Ramos (cell line): Measurements from ENCODE around the gene CPD.
"Not testable (repeated sequence)": the region's sequence is repeated elsewhere in the genome, so short reads cannot be mapped to it uniquely, and the experiment has no call there.

Source experiments
- in situ Hi-C: fragments of 300-500 bp; cut with MboI; formaldehyde crosslinking; loops from one replicate; pipeline ENCODE4 v1.14.3; 2022; ENCODE audit warnings: low sequenced_read_pairs; ENCODE audit not compliant: unreplicated experiment

The CPD gene

DNA sequence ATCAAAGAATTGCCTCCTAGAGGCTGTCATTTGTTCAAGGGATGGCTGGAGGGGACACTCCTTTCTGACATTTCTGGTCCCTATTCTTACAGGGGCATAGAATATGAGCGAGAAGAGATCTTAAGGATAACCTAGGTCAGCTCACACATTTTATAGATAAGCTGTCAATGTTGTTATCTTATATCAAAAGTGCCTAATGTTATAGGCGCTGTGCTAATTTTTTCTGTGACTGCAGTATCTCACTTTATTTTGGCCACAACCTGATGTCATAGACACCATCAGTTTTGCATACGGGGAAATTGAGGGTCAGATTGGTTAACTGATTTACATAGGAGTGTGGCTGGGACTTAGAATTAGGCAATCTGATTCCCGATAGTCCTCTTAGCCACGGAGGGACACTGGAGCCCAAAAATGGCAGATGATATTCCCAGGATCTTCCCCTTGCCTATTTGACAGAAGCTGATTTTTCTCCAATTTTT is 1.2 kb downstream of the CPD start:
- in situ Hi-C loops = no loop called here

DNA sequence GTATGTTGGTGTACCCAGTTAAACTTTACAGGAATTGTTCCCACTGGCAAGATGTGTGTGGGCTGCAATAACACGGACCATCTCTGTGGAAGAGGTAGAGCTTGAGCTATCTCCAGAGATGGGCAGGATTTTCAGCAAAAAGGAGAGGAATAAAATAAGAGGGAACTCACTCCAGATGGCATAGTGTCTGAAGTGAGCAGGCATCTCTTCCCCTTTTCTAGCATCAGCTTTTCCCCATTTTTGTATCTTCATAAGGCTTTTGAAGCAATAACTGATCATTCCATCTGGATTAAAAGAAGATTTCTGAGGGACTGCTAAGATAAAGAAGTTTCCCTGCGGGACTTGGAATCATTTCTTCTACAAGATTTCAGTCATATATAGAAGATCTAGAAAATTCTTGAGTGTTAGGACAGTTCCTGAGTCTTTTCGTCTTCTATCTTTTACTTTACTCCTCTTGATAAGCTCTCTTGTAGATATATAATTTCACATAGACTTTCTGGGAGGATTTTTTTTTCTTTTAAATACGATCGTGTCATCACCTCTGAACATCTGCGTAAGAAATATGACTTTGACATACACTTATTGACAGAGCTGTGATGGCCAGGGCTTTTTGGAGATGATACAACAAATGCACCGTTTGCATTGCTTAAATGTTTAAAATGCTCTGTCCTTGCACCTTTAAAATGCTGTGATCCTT is 2.1 kb downstream of the CPD start:
- in situ Hi-C loops = no loop called here

DNA sequence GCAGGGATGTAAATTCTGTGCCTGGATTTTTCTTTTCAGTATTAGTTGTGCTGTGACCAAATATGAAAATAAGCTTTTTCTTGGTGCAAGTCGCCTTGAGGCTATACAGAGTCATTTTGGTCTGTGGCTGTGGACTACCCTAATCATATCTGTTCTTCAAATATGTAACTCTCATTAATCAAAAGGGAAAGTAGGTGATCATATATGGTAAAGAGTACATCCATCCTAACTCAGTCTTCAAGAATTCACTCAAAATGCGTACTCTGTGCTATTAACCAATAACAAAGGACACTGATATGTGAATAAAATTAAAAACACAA is 2.6 kb downstream of the CPD start:
- in situ Hi-C loops = no loop called here

DNA sequence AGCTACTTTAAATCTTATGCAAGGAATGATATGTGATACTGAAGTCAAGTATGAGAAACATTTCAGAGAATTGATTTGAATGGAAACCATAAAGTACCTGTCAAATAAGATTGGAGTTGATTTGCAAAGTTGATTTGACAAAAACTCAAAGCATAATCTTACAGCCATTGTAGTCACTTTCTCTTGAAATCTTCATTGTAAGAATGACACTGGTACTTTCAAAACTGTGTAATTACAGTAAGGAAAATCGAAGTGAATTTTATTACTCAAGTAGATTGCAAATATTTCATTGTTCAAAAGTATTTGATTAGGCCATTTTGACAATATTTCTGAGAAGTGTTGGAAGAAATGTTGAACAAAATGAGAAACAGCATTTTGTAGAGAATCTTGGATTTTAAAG is 3.6 kb downstream of the CPD start:
- in situ Hi-C loops = no loop called here

DNA sequence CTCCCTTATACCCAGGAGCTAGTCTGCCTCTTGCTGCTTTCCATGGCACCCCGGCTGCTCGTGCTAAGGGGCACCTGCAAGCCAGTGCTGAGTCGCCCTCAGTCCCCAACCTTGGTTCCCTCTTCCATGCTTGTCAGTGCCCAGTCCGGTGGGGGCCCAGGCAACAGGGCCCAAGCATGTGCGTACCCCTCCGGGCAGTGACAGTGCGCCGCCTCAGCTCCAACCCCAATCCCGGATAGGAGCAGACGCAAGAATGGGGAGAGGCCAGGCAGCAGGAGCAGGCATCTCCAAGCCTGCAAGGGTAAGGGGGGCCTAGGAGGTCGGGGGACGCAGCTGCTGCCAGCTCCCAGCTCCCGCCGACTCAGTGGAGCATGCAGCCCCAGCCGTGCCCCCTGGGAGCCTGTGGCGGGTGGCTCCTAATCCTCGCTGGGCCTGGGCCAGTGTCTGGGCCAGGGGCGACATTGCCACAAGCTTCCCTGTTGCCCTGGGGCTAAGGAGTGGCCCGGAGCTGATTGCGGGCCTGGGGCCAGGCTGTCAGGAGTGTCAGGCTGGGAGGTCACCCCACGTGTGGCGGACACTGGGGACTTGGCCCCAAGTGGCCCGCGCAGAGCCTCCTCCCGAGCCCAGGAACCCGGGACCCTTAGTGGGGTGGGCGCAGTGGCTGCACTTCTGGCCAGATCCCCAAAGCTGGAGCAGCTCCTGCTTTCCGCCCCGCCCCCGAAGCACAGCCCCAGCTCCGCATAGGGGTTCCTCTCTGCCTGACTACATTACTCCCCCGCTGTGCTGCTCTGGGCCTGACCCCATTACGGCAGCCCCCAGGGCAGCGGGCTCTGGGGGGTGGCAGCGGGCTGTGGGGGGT is 9.8 kb downstream of the CPD start:
- in situ Hi-C loops = no loop called here

DNA sequence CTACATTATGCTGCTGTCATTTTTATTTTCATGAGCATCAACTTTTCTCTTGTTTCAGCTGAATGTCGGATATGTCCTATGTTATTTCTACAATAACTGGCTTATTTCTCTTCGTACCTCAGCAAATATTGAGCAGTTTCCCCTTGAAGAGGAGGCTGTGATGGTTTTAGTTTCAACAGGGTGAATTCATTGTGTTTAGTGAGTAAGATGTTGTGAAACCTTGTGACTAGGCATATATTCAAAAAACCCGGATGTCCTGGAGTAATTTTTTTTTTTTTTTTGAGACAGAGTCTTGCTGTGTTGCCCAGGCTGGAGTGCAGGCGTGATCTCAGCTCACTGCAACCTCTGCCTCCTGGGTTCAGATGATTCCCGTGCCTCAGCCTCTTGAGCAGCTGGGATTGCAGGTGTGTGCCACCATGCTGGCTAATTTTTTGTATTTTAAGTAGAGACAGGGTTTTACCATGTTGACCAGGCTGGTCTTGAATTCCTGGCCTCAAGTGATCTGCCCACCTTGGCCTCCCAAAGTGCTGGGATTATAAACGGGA is 11.1 kb downstream of the CPD start:
- in situ Hi-C loops = no loop called here

DNA sequence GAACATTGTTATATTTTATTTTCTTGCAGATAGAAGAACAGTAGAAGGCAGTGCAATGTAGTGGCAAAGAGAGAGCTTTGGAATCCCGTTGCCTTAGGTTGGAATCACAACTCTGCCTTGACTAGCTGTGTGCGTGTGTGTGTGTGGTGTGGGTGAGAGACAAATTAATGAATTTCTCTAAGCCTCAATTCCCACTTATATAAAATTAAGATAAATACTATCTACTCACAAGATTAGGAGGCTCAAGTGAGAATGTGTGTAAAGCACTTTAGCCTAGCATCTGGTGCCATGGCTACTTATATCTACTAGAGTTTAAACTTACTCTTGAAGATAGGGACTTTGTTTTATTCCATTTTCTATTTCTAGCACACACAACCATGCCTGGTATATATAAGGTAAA is 12.8 kb downstream of the CPD start:
- in situ Hi-C loops = no loop called here

DNA sequence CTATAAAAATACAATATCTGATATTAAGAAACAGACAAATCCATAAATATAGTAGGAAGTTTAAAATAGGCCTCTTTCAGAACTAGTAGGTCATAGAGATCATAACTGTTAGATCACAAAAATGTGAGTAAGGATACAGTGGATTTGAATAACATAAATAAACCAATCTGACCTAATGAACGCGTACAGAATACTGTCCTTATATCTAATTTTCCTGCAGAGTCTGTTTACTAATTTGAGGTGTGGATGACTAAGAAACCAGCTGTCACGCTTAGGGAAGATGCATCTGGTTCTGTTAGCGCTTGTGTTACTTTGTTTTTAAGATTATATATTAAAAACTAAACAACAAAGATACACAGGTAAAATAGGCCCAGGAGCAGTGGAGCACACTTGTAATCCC is 14.8 kb downstream of the CPD start:
- in situ Hi-C loops = no loop called here

DNA sequence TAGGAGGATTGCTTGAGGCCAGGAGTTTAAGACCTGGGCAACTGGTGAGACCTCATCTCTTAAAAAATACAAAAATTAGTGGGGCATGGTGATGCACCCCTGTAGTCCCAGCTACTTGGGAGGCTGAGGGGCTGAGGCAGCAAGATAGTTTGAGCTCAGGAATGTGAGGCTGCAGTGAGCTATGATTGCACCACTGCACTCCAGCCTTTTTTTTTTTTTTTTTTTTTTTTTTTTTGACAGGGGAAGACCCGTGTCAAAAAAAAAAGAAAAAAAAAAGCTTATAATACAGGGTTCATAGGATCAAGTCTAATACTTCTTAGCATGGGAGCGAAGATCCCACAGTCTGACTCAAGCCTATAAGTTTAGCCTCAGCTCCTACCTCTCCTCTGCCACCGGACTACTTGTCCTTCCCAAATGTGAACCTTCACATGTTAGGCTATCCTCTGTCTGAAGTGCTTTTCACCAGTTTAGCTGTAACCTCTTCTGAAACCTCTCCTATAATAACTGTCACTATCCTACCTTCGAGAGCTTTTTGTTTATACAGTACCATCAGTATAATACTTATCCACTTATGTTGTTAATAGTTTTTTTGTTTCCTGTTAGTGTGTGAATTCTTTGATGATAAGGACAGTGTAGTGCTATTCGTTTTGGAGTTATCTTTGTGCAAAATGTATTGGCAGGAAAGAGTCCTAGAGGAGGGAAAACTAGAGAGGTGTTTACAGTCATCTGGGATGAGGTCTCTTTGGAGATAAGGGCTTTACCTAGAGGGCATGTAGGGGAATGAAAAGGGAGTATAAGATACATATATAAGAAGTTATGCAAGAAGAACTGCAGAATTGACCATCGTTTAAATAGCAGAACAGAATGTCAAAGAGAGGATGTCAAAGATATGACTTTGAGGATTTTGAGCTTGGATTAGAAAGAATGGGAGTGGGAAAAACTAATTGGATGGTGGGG is 15.5 kb downstream of the CPD start:
- in situ Hi-C loops = no loop called here

DNA sequence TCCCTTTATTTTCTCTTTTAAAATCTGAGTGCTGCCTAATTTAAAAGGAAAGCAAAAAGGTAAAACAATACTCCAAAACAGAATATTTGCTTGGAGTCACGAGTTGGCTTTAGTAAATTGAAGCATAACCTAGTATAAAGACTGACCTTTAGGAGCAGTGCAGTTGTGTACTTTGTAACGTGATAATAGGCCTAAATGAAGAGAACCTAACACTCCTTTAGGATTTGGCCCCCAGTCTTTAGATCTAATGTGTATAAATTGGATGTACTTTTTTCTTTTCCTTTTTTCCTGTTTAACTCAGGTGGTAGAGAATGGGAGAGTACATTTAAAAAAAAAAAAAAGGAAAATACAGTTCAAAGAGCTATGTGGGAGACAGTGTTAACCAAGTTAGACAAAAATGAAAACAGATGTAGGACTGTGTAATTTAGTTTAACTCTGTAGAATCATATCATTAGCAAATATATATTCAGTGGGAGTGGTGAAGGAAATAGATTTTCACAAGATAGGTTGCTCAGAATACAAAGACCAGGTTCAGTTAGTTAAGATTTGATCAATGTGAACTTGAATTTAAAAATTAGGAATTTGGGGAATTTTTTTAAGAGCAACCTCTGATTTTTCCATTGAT is 16.8 kb downstream of the CPD start:
- in situ Hi-C loops = no loop called here

DNA sequence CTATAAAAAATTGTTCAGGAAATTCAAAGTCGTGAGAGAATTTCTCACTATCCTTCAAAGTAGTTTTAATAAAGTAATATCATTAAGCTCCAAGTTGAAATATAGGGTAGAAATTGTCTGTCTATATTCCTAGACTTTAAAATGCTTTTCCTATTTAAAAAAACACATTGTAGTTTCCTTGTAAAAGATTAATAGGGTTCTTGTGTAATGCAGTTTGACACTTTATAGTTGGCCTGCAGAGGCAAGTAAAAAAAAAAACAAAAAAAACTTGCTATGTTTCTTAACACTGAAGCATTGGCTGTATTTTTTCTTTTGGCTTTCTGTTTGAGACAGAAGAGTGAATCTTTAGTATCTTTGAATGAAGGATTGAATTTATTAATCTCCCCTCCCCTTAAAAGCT is 17.4 kb downstream of the CPD start:
- in situ Hi-C loops = no loop called here

DNA sequence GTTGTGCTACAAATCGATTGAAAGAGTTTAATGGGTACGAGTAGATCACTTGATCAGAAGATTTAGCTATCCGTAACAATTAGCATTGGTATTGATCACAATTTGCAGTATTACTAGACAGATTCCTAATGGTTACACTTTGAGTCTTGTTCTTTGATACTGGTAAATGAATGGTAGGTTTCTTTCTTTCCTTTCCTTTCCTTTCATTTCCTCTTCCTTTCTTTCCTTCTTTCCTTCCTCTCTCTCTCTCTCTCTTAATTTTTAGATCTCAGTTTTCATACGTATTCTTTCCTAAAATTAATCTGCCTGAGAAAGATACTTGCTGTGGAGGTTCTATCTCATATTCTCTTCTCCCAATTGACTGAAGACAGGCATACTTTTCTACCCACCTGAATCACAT is 17.9 kb downstream of the CPD start:
- in situ Hi-C loops = no loop called here

DNA sequence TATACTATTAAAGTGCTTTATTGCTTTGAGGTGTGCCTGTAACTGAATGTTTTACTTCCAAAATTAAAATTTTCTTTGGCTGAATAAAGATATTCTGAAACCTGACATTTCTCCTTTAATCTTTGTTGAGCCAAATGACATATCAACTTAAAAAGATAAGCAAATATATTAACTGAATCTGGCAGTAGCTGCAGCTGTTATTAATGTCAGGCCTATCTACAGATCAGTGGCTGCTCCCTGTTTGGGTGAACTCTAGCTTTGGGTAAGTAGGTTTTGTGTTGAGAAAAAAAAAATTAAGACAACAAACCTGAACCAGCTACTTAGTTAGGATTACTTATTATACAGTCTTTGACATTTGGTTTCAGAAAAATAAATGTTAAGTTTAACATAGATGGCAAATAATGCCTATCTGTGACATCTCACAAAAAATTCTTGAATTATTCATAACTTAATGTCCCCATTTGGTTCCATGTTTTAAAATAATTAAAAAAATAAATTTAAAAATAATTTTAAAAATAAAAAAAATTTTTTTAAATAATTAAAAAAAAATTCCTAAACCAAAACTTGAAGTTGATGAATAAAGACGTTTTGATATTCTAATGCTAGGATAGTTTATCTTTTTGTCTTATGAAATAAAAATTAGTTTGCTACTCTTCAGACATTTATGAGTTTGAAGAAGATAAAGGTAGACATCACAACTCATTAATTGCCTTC is 19.8 kb downstream of the CPD start:
- in situ Hi-C loops = no loop called here

DNA sequence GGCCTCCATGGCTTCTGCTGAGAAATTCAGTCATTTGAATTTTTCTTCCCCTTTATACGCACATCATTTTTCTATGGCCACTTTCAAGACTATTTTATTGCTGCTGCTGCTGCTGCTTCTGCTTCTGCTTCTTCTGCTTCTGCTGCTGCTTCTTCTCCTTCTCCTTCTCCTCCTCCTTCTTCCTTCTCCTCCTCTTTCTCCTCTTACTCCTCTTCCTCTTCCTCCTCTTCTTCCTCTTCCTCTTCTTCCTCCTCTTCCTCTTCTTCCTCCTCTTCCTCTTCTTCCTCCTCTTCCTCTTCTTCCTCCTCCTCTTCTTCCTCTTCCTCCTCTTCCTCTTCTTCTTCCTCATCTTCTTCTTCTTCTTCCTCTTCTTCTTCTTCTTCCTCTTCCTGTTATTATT is 22.4 kb downstream of the CPD start:
- in situ Hi-C loops = no loop called here

DNA sequence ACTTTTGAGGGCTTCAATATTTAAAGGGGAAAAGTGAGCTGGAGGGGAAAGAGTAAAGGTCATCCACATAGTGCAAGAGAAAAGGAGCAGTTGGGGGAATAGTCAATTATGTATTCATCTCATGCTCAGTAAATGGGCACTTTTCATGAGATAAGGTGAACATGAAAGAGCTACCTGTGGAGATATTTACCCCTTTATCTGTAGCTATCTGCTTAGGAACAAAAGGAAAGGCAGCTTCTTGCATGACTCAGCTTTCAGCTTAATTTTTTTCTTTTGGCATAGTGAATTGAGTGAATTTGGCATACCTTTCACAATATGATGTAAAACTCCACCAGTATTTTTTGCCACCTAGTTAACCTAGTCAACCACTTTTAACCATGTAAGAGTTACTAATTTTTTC is 26.4 kb downstream of the CPD start:
- in situ Hi-C loops = no loop called here

DNA sequence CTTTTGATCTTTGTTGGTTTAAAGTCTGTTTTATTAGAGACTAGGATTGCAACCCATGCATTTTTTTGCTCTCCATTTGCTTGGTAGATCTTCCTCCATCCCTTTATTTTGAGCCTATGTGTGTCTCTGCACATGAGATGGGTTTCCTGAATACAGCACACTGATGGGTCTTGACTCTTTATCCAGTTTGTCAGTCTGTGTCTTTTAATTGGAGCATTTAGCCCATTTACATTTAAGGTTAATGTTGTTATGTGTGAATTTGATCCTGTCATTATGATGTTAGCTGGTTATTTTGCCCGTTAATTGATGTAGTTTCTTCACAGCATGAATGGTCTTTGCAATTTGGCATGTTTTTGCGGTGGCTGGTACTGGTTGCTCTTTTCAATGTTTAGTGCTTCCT is 31.9 kb downstream of the CPD start:
- in situ Hi-C loops = not testable (repeated sequence)

DNA sequence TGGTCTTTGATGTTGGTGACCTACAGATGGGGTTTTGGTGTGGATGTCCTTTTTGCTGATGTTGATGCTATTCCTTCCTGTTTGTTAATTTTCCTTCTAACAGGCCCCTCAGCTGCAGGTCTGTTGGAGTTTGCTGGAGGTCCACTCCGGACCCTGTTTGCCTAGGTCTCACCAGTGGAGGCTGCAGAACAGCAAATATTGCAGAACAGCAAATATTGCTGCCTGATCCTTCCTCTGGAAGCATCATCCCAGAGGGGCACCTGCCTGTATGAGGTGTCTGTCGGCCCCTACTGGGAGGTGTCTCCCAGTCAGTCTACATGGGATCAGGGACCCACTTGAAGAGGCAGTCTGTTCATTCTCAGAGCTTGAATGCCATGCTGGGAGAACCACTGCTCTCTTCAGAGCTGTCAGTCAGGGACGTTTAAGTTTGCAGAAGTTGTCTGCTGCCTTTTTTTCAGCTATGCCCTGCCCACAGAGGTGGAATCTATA is 33.3 kb downstream of the CPD start:
- in situ Hi-C loops = not testable (repeated sequence)

DNA sequence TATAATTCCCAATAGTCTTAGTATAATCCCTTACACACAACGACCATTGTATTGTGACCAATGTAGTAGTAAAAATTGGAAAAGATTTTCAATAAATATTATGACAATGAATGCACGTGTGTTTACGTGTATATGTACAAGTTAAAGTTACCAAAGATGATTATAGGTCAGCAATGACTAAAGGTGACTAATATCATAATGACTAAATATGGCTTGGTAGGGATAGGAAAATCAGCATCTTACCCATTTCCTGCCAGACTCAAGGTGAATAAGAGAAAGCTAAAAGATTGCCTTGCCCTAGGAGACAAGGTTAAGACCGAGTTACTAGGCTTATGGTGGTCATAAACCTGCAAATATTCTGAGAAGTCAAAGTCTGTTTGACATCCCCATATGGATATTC is 34.4 kb downstream of the CPD start:
- in situ Hi-C loops = no loop called here

DNA sequence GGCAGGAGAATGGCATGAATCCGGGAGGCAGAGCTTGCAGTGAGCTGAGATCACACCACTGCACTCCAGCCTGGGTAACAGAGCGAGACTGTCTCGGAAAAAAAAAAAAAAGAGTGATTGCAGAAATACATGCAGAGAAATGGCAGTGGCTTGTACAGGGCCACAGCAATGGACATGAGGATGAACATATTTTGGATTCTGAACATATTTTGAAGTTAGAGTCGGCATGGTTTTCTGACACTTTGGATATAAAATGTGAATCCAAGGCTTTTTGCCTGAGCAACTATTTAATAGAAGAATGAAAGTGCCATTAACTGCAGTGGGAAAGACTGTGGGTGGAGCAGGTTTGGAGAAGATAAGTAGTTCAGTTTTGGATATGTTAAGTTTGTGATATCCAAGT is 35.8 kb downstream of the CPD start:
- in situ Hi-C loops = no loop called here
